SHP77 treated with DMSO at 0.1 percent for 48 hours (cell line): ENCODE results near the gene GYPC.

Experiments used
- DNase-seq: peaks from one replicate; lab custom pipeline; 2025; lab: John Stamatoyannopoulos, UW

Gene GYPC

GRCh38 chr2:126732682-126733245 lies 76.8 kb downstream of the GYPC start:
- no peak for DNase-seq

DNA sequence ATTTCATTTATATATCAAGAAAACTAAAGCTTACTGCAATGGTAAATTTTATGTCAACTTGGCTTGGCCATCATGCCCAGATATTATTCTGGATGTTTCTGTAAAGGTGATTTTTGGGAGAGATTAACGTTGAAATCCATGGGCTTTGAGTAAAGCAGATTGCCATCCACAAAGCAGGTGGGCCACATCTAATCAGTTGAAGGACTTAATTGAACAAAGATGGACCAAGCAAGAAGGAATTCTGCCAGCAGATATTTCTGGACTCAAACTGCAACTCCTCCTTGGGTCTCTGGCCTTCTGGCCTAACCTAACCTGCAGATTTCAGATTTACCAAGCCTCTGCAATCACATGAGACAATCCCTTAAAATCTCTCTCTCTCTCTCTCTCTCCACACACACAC lies 77.8 kb downstream of the GYPC start:
- no peak for DNase-seq

GRCh38 chr2:126736133-126736874 lies 80.3 kb downstream of the GYPC start:
- DNase-seq, result no peak

DNA sequence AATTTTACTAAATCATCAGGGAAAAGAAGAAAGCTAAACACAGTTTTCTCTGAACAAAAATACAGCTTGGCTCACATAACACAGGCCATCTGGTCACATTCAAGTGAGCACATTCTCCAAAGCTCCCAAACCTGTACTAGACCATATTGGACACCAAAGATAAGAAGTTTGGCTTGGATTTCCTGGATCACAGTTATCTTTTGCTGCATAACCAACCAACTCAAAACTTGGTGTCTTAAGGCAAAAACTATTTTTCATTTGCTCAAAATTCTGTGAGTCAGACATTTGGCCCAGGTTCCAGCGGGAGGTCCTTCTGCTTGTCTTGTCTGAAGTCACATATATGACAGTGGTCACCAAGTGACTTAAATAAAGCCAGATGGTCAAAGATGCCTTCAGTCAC lies 83.2 kb downstream of the GYPC start:
- DNase-seq, result no peak

GRCh38 chr2:126744640-126745039 lies 88.7 kb downstream of the GYPC start:
- DNase-seq, result no peak
